SHP77 treated with DMSO at 0.1 percent for 48 hours (cell line): ENCODE measurements around the gene STX18.

Experiments used
- DNase-seq: peaks from one replicate; lab custom pipeline; 2025; lab: John Stamatoyannopoulos, UW

Gene STX18

DNA sequence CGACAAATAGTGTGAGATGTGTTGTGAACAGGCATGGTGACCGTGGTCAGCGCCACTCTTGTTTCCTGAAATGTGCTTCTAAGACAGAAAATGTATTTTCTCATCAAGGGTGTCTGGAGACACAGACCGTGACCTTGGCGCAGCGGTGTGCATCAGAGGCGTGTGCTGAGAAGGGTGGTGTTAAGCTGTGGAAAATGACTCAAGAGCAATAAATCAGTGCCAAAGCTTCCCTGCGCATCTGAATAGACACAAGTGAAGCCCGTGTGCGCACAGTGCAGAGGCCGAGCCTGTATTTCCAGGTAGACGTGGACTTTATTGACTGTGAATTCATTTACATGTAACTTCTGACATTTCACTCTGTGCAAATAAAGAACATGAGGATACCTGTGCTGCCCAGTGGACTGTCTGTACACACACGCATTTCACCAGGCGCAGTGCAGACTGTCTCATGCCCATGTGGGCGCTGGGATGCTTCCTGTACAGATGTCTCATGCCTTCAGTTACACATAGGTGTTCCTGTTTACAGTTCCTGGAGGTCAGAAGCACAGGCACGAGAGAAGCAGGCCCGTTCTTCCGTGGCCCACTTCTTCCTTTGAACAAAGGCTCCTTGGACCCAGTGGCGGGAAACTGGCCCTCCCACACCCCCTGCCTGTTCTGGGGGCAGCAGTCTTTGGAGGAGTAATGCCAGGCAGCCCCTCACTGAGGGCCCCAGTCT is 123.0 kb downstream of the STX18 start:
- DNase-seq: no peak

DNA sequence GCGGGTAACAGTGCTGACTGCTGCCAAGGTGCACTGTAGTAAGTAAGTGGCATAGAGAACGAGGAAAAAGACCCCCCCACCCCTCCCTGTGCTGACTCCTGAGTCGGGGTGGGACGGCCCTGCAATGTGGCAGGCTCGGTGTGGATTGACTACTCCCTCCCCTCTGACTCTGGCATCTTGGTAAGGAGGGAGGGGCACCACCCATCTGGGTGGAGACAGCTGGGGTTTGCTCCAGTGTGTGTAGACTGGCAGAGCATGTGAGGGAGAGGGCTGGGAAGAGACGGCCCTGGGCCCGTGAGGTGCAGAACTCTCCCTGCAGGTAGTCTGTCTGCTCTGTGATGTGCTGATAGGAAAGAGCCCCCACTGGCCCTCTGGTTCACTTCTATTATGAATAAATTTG is 124.0 kb downstream of the STX18 start:
- no peak for DNase-seq

DNA sequence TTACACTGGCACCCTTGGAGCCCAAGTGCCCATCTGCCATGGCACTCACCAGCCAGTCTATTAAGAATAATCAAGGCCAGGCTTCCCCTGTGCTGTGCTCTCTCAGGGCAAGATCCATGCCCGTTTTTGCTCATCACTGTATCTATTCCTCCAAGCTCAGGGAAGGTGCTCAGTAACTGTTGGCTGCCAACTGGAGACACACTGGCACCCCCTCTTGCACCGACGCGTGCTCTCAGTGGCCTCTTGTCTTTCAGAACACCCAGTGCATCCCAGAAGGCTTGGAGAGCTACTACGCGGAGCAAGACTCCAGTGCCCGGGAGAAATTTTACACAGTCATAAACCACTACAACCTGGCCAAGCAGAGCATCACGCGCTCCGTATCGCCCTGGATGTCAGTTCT is 124.9 kb downstream of the STX18 start:
- no peak for DNase-seq

DNA sequence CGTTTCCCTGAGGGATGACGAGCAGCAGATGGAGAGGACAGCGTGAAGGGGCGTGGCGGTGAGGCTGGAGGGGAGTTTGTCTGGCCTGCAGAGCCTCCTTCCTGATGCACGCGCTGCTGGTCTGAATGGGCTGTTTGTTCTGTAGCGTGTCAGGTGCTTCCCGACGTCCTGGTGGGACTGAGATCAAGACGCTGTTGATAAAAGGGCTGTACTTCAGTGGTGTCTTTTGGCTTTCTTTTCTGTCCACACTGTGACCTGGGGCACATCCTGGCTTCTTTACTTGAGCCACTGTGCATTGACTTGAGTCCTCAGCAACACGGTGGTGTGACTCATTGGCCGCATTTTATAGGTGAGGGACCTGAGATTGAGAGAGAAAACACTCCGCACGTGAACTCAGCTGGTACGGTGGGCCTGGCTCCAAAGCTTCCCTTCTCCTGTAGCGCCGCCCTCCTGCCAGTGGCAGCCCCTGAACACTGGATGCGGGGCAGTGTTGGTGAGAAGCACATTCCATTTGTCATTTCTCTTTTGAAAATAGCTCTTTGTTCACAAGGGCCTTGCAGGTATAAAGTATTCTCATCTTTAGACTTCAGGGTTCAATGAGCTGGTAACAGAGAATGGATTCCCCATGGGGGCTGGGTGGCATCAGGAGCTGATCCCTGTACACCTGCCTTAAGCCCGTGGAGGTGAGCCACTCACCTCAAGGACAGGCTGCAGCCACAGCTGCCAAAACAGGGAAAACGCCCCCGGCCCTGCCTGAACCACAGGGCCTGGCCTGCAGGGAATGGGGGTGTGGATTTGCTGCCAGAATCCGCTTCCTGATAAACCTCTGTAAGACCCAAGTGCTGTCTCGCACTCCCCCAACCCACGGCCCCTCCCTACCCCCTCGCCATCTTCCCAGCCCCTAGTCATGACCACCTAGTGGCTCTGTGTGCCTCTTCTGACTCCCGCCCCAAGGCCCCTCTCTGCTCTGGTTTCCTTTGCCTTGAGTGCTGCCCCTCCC is 125.7 kb downstream of the STX18 start:
- DNase-seq: no peak

DNA sequence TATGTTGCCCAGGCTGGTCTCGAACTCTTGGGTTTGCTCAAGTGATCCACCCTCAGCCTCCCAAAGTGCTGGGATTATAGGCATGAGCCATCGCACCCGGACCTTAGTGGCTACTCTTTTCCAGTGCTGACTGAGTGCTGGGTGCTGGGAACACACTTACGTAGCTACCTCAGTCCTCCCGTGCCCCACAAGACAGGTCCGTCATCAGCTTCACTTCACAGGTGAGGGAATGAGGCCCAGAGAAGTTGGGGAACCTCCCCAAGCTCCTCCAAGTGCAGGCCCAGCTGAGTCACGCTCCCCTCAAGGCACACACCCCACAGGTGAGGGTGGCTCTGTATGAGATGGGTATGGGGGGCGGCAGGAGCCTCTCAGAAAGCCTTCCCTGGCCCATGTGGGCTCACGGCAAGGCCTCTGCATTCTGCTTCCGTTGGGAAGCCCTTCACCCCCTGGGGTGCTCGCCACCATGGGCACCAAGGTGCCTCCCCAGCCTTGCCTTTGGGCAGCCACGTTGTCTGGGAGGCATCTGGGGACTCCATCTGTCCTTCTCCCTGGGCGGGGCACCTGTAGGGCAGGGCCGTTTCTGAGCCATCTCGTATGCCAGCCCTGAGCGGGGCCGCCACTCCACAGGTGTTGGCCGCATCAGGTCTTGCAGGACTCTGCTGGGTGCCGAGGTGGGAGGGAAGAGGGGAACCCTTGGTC is 126.6 kb downstream of the STX18 start:
- DNase-seq: no peak

DNA sequence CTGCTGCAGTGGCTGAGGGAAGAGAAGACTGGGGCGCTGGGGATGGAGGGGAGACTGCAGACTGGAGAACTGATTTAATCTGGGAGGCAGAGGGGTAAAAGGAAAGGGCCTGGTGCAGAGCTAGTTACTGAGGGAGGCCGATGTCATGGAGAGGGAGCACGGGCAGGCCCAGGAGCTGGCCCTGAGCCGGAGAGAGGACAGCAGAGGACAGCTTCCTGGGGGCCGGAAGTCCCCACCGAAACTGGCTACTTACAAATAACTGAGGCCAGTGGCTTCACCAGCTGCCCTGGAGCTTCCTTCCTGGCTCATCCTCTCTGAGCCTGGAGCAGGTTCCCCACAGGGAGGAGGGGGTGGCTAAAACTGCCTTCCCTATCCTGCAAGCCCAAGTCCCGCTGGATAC is 128.0 kb downstream of the STX18 start:
- no peak for DNase-seq

DNA sequence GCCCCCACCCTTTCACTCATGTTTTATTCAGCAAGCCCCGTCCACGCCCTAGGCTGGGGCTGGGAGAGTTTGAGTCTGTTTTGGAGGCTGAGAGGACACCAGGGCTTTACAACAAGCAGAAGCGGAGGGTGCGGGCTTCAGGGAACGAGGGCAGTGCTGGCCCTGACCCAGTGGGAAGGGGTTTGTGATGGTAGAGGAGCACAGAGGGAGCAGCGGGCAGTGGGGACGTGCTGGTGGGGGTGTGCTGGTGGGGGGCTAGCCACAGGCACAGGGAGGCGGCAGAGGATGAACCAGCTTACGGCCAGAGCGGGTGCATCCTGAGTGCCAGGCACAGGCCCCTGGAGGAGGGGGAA is 128.5 kb downstream of the STX18 start:
- DNase-seq: no peak

DNA sequence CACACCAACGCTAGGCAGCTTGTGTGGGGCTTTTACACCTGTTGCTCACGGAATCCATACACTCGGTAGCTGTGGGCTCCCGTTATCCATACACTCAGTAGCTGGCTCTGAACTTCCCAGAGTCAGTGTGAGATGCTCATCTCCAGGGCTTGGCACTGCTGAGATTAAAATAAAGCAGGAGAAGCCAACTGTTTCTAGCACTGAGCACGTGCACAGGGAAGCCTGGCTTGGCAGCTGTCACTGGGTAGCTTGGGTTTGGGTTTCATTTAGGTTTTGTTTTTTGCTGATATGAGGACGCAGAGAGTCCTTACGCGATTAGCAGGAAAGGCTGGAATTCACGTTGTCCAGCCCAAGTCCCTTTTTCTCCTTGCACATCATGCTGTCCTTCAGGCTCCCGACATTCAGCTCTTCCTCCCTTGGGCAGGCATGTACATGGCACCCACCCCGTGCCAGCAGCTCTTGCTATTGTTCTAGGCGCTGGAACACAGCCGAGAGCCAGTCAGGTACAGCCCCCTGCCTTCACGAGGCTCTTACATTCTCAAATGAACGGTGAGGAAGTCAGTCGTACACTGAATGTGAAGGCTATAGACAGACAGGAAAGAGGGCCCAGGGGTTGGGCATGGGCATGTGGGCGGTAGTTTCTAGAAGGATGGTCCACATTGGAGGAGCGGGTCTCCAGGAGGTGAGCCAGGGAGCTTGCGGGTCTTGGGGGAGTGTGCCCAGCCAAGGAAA is 129.0 kb downstream of the STX18 start:
- DNase-seq: no peak

DNA sequence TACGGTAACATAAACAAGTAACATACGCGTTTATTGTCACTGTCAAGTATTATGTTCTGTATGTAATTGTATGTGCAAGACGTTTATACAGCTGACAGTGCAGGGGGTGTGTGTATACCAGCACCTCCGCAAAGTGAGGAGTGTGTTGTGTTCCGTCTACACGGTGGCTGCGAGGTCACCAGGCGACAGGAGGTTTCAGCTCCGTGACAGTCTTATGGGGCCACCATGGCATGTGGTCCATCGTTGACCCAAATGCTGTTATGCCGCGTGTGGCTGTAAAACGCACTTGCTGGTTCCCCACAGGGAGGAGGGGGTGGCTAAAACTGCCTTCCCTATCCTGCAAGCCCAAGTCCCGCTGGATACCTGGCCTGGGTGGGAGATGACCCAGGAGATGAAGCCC is 129.9 kb downstream of the STX18 start:
- no peak for DNase-seq

DNA sequence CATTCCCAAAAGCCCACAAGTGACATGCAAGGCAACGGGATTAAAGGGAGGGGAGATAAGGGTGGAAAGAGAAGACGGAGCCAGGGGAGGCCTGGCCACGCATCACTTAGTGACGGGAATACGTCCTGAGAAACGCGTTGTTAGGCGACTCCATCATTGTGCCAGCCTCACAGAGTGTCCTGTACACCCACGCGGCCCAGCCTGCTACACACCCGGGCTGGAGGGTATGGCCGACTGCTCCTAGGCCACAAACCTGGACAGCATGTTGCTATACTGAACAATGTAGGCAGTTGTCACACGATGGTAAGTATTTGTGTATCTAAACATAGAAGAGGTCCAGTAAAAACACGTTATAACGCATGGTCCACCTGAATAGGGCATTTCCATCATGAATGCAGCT is 131.6 kb downstream of the STX18 start:
- no peak for DNase-seq

DNA sequence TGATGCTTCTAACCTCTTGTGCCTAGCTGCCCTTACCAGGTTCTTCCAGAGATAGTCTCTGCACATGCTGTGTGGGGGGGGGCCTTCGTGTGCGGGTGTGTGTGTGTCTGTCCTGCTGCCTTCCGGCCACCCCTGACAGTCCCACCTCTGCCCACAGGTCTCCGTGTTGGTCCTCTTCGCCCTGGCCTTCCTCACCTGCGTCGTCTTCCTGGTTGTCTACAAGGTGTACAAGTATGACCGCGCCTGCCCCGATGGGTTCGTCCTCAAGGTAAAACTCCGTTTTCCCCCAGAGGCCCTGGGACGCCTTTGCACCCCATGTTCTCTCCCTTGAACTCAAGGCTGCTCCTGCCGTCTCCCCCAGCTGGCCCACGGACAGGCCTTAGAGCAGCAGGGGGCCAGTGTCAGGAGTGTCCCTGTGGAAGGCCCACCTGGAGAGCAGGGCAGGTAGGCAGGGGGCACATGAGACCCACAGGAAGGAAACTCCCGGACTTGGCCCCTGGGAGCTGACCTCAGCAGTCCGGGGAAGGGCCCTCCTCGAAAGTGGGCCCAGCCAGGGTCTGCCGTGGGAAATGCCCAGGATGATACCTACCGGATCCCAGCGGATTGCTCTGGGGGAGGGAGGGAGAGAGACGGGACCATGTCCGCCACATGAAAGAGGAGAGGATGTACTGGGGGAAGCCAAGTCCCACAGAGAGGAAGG is 132.3 kb downstream of the STX18 start:
- no peak for DNase-seq

DNA sequence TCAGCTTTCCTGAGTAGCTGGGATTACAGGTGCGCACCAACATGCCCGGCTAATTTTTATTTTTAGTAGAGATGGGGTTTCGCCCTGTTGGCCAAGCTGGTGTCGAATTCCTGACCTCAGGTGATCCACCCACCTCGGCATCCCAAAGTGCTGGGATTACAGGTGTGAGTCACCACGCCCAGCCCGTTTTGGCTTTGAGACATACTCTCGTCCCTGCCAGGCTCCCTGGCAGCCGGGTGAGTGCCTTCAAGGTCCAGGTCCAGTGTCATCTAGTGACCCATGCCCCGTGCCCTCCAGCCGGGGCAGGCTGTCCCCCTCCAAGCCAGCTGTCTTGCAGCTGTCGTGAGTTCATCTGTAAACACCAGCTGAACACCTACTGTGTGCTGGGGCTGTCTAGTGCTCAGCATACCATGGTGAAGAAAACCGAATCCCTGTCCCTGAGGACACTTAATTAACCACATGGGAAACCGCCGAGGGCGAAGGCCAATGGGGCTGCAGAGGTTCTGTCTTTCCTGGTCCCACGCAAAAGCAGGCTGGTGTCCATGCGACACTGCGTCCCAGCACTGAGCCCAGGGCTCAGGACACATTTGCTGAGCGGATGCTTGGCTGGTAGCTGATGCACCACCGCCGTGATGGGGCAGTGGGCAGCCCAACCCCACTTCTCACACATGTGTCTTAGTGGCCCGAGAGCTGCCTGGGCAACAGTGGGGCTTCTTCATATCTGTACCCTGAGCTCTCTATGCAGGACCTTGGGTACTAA is 133.1 kb downstream of the STX18 start:
- no peak for DNase-seq

DNA sequence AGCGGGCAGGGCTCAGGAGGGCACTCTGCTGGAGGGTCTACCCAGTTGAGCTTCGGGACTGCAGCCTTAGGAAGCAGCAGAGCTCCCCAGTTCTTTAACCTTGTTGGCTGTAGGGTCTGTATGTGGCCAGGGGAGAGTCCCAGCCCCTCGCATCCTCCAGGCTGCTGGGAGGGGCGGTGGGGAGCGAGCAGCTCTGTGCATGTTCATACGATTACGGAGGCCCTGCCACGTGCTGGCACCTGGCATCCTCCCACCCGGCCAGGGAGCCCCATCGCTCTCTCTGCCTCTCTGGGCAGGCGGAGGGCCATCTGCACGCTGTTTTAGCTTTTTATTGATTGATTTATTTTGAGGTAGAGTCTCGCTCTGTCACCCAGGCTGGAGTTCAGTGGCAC is 133.7 kb downstream of the STX18 start:
- DNase-seq: no peak

DNA sequence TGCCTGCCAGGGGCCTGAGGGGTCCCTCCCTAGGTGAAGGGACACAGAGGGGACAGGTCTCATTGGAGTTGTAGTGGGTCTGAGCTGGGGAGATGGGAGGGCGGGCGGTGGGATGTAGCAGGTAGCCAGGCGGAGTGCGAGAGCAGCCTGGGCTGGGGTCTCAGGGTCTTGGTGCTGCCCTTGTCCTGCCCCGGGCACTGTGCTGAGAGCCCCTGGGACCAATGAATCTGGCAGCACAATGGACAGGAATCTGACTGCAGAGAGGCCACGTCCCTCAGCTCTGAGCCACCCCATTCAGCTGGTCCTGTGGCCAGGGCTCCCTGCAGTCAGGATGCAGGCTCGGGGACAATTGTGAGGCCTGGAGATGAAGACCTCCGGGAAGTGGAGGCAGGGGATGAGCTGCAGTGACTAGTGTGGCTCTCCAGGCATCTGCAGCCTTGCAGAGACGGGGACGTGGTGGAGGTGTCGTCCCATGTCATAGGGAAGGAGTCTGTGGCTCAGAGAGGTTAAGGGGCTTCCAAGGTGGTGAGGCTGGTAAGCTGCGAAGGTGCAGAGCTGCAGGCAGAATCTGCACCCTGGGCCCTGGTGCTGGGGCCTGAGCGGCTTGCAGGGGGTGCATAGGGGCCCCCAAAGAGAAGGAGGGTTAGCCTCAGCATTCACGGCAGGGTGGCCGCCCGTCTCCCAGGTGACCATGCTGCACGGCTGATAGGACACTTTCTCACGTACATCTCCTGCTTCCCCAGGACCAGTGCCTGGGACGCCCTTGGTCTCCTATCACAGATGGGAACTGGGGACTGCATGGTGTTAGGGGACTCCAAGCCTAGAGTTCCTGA is 134.3 kb downstream of the STX18 start:
- no peak for DNase-seq

DNA sequence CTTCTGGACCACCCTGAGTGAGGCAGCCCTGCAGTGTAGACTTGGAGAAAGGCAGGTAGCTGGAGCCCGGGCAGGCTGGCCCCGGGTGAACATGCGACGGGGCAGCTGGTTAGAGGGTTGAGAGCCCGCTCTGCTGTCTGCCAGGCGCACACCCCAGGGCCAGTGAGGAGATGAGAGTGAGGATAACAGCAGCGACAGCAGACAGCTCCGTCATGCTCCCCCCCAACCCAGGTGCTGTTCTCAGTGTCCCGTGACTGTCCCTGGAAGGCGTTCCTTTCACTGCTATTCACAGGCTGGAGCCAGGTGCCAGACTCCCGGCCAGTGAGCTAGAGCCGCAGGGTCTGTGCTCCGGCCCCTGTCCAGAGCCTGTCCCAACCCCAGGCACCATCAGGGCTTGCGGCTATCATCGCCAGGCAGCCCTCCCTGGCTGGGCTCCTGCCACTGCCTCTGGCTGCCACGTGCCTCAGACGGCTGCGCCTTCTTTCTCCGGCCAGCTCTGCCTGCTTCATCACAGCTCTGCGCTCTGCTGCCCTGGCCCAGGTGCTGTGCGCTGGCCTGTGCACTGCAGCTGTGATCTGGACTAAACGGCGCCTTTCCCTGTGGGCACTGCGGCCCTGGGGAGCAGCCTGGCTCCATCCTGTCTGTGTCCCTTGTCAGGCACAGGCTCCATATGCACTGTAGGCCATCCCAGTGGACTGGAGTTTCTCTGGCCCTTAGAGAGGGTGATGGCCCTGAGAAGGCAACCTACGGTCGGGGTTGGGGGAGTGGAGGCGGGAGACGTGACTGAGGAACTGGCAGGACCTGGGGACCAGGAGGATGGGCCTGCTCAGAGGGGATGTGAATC is 135.2 kb downstream of the STX18 start:
- no peak for DNase-seq

DNA sequence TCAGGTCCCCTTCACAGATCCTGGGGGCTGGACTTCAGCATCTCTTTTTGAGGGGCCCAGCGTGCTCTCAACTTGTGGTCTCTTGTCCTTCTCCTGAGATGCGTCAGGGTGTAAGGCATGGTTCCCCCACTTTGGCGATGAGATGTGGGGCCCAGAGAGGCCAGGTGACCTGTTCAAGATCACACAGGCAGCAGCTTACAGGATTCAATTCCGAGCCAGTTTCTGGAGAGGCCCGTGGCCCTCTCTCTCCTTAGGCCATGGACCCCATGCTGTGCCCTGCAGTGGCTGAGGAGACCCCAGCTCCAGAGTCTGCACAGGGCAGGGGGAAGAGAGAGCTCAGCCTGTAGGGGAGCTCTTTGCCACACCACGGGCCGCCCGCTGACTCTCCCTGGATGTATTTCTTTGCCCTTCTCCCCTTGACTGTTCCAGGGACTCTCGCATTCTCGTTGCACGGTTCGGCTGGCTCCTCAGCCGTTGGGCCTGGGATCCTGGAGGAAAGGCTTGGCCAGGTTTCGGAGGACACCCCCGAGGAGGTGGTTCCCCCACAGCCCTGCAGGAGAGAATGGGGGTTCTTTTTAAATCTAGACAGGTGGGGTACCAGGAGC is 136.4 kb downstream of the STX18 start:
- no peak for DNase-seq

DNA sequence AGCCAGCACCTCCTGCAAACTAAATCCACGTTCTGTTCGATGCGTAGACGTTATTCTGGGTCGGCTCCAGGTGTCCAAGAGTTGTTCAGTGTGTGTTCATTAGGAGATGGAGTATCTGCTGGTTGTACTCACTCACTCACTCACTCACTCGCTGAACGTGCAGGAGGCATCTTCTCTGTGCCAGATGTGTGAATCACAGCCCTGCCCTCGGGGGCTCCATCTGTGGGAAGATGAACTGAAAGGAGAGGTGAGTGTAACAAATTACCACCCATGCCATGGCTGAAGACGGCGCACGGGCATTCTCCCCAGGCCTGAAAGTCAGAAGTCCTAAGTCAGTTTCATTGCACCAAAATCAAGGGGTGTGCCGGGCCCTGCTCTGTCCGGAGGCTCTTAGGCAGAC is 138.9 kb downstream of the STX18 start:
- DNase-seq: no peak

DNA sequence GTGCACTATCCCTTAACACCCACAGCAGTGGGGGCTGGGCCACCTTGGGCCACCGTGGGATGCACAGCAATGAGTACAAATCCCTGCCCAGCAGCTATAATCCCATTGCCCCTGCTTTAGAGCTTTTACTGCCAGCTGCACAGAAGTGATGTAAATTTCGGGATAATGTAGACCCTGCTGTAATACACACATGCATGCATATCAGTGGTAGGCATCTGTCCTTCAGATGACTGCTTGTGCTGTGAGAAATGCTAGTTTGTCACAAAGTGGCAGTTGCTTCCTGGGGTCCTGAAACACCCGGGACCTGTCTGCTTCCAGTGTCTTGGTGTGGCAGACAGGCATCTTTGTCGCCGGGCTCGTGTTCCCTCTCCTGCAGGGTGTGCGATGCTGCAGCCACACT is 140.8 kb downstream of the STX18 start:
- DNase-seq: no peak
